Ovary (tissue), 9 donors: ENCODE results near the gene YTHDF2. TPM values are rescaled to one million over a fixed set of nuclear protein-coding genes. Genes with fewer than 3 reads are reported as not detected.

Experiments used
- DNase-seq, 5 donors: peaks; one replicate each; pipeline ENCODE4 v3.0.0-alpha.2; 2019 to 2020
- H3K27ac ChIP-seq, 2 donors: fragments of 200-600 bp; one replicate each; pipeline versions ENCODE4 v1.5.1 to v1.8.0; 2019 to 2022
- H3K27me3 ChIP-seq: fragments of 200-600 bp; one replicate; pipeline ENCODE4 v1.8.0; 2022
- H3K36me3 ChIP-seq: fragments of 200-600 bp; sonication (generic); one replicate; pipeline ENCODE4 v1.5.1; 2019
- H3K4me1 ChIP-seq: one replicate; pipeline ENCODE4 v1.8.1; 2013; ENCODE audit warnings: mild to moderate bottlenecking, moderate library complexity; ENCODE audit not compliant: insufficient read depth
- H3K4me3 ChIP-seq: fragments of 200-600 bp; sonication (generic); one replicate; pipeline ENCODE4 v1.5.1; 2017
- H3K9me3 ChIP-seq, 2 donors: fragments of 200-600 bp in 1 of 2; sonication (generic) in 1 of 2; one replicate each; pipeline versions ENCODE4 v1.5.1 to v1.8.1; 2013 to 2019; ENCODE audit warnings: mild to moderate bottlenecking in 1 of 2, moderate library complexity in 1 of 2
- CTCF ChIP-seq, 3 donors: fragments of 450-650 bp in 2 of 3; fragments of 200-600 bp in 1 of 3; IDR thresholded peaks; one replicate each; pipeline versions ENCODE4 v1.5.1 to v1.8.0; 2016 to 2022; ENCODE audit warnings: antibody characterized with exemption in 3 of 3, mild to moderate bottlenecking in 1 of 3
- EP300 ChIP-seq: sonication (generic); formaldehyde crosslinking; IDR thresholded peaks from one replicate; pipeline ENCODE4 v1.6.1; 2017; ENCODE audit warnings: antibody characterized with exemption
- POLR2A ChIP-seq: fragments of 450-650 bp; IDR thresholded peaks from one replicate; pipeline ENCODE4 v1.6.1; 2017; ENCODE audit warnings: antibody characterized with exemption, mild to moderate bottlenecking, moderate library complexity
- WGBS, 3 donors: extraction: QIAGEN DNeasy Blood & Tissue Kit in 1 of 3; methylation state at CpG; one replicate each; pipeline versions ENCODE4 v1.1.5 to v1.1.7; 2013 to 2017; 5-methylcytosine and 5-hydroxymethylcytosine counted together
- intact Hi-C, 4 donors: fragments of 100-400 bp; cut with DNase I; formaldehyde crosslinking; loops; one replicate each; pipeline versions ENCODE4 v1.11.0 to v1.15.1; 2022 to 2023
- polyA plus RNA-seq, 2 donors: library from polyadenylated mRNA; stranded (reverse); fragments of 200-250 nt in 1 of 2; fragments of 350-450 nt in 1 of 2; fragmentation: Illumina TruSeq in 1 of 2; extraction: RNeasy Lipid Tissue Mini Kit (QIAGEN cat#74804) in 1 of 2; gene quantifications; one replicate each; pipeline ENCODE4 v1.2.3, GENCODE V29; 2013 to 2014
- total RNA-seq, 7 donors: library from RNA; depleted of rRNA in 2 of 7; stranded (reverse); fragments of >200 nt in 2 of 7; fragmentation: NEBNext Ultra II Directional in 3 of 7; extraction: Animal tissue kit (Norgen Biotek cat#: 25700) in 3 of 7; gene quantifications; one replicate each; pipeline versions ENCODE4 v1.1.0 to v1.2.4, GENCODE V29; 2016 to 2023
- donor health status: DM: no; HTN: no; CAD: no; lungs with moderate emphysema.
- donor health status: DM: no; HTN: no; CAD: no.
- donor health status: Bipolar disorder and iron deficiency.
- donor health status: DM: yes; HTN: yes; CAD: no.
- donor health status: DM: no; HTN: no; CAD: no.
- donor health status: DM: yes; HTN: yes; CAD: no.

The YTHDF2 gene
- total and polyA plus RNA-seq, 9 donors = 25.8 to 70.2 (median 54.8) TPM

GRCh38 chr1:28803051-28803450 lies 66.3 kb downstream of the YTHDF2 start:
- Histone ChIP-seq H3K27me3 (no peaks in the 10 kb centered on the region), H3K4me1 (no peaks in the 10 kb centered on the region), H3K27ac (no peak overlapping the region), H3K36me3 (no peaks in the 10 kb centered on the region), H3K4me3 (no peak overlapping the region), H3K9me3 (no peaks in the 10 kb centered on the region)
- intact Hi-C loops = no loop called here
- TF ChIP-seq CTCF (IDR thresholded peaks at IDR 0.05) = no peak
- TF ChIP-seq POLR2A = no peak
- TF ChIP-seq EP300 = no peak
- DNase-seq = no peak
- 77 to 83% (median 81%) methylated on average over 5 of the region's 5 CpGs for WGBS, 3 donors

GRCh38 chr1:28803662-28804061 lies 66.9 kb downstream of the YTHDF2 start:
- no peak for TF ChIP-seq EP300
- no peak for TF ChIP-seq POLR2A
- TF ChIP-seq CTCF (IDR thresholded peaks at IDR 0.05) = no peak
- intact Hi-C loops = no loop called here
- no peak for DNase-seq
- Histone ChIP-seq H3K4me3 (no peak overlapping the region), H3K36me3 (no peaks in the 10 kb centered on the region), H3K27ac (no peak overlapping the region), H3K9me3 (no peaks in the 10 kb centered on the region), H3K4me1 (no peaks in the 10 kb centered on the region), H3K27me3 (no peaks in the 10 kb centered on the region)
- WGBS, 3 donors = 87 to 97% (median 94%) methylated on average over 3 of the region's 3 CpGs

GRCh38 chr1:28804071-28804470 lies 67.3 kb downstream of the YTHDF2 start:
- H3K36me3 ChIP-seq = no peaks in the 10 kb centered on the region
- DNase-seq = no peak
- intact Hi-C loops = no loop called here
- no peak for TF ChIP-seq CTCF (IDR thresholded peaks at IDR 0.05)
- no peak for TF ChIP-seq POLR2A
- no peak for TF ChIP-seq EP300
- H3K4me1 ChIP-seq = no peaks in the 10 kb centered on the region
- WGBS, 3 donors = 40 to 61% (median 55%) methylated on average over 3 of the region's 3 CpGs
- no peaks in the 10 kb centered on the region for H3K27me3 ChIP-seq
- H3K27ac ChIP-seq = no peak overlapping the region
- no peak overlapping the region for H3K4me3 ChIP-seq
- no peaks in the 10 kb centered on the region for H3K9me3 ChIP-seq

- H3K27me3 ChIP-seq = no peaks in the 10 kb centered on the region
Observed at GRCh38 chr1:28807046-28807445, 70.3 kb downstream of the YTHDF2 start.

More at GRCh38 chr1:28807046-28807445, 70.3 kb downstream of the YTHDF2 start:
- WGBS, 3 donors = 50 to 54% (median 52%) methylated on average over 4 of the region's 4 CpGs
- Histone ChIP-seq H3K36me3 (no peaks in the 10 kb centered on the region), H3K4me3 (no peak overlapping the region), H3K9me3 (no peaks in the 10 kb centered on the region), H3K27ac (no peak overlapping the region), H3K4me1 (no peaks in the 10 kb centered on the region)
- intact Hi-C loops = no loop called here
- no peak for DNase-seq
- no peak for TF ChIP-seq POLR2A
- no peak for TF ChIP-seq CTCF (IDR thresholded peaks at IDR 0.05)
- TF ChIP-seq EP300 = no peak
